Mammary epithelial cell (primary cell): ENCODE results near the gene OGDH.

Experiments
- EZH2 ChIP-seq: IDR thresholded peaks from 2 replicates; pipeline ENCODE4 v1.6.1; 2012; ENCODE audit warnings: low read length, inconsistent platforms, borderline replicate concordance
- TF ChIP-seq, protein P1 (sequence below), 2 donors: IDR thresholded peaks in 1 of 2; conservative IDR thresholded peaks in 1 of 2; 2 replicates each; pipeline ENCODE4 v1.5.1; 2011 to 2012; ENCODE audit warnings: inconsistent platforms in 2 of 2, low read length in 2 of 2, mild to moderate bottlenecking in 2 of 2, control low read depth in 1 of 2, low read depth in 1 of 2; ENCODE audit not compliant: insufficient read depth in 1 of 2; ENCODE audit errors: extremely low read depth in 1 of 2

DNA sequence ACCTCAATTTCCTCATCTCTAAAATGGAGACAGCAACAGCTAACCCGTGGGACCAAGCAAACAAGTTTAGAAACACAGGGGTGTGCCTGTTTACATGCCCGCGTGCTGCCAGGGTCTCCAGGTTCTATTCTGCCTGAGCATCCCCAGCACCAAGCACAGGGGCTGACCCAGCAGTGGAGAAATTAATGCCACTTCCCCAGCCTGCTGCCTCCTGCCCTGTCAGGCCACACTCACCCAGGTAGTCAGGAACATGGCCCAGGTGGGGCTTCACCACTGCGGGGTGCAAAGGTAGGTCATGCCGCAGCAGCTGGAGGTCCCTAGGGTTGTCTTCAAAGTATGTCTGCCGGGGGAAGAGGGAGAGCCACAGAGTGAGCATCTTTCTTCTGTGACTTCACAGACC, 38.5 kb upstream of the OGDH start:
- TF ChIP-seq, protein P1, sequence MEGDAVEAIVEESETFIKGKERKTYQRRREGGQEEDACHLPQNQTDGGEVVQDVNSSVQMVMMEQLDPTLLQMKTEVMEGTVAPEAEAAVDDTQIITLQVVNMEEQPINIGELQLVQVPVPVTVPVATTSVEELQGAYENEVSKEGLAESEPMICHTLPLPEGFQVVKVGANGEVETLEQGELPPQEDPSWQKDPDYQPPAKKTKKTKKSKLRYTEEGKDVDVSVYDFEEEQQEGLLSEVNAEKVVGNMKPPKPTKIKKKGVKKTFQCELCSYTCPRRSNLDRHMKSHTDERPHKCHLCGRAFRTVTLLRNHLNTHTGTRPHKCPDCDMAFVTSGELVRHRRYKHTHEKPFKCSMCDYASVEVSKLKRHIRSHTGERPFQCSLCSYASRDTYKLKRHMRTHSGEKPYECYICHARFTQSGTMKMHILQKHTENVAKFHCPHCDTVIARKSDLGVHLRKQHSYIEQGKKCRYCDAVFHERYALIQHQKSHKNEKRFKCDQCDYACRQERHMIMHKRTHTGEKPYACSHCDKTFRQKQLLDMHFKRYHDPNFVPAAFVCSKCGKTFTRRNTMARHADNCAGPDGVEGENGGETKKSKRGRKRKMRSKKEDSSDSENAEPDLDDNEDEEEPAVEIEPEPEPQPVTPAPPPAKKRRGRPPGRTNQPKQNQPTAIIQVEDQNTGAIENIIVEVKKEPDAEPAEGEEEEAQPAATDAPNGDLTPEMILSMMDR (conservative IDR thresholded peaks at IDR 0.05 in 1 of 2, IDR thresholded peaks at IDR 0.05 in 1 of 2; ENCODE audit: extremely low read depth in 1 of 2, insufficient read depth in 1 of 2, low read depth in 1 of 2, low read length in 2 of 2) = no peak
- no peak for TF ChIP-seq EZH2
